Esophagus squamous epithelium (tissue), 4 donors: ENCODE data around the gene AIRE.
"Not testable (repeated sequence)": the region's sequence is repeated elsewhere in the genome, so short reads cannot be mapped to it uniquely, and the experiment has no call there.

Experiments used
- POLR2A ChIP-seq, 4 donors: fragments of 450-650 bp; IDR thresholded peaks; one replicate each; pipeline ENCODE4 v1.6.1; 2017; ENCODE audit warnings: antibody characterized with exemption in 4 of 4, mild to moderate bottlenecking in 4 of 4, moderate library complexity in 3 of 4
- TF ChIP-seq, protein P1 (sequence below), 6 experiments: fragments of 450-650 bp in 4 of 6; fragments of 200-600 bp in 2 of 6; sonication (generic) in 2 of 6; IDR thresholded peaks; one replicate each; pipeline ENCODE4 v1.5.1; 2016 to 2019; ENCODE audit warnings: antibody characterized with exemption in 6 of 6, mild to moderate bottlenecking in 4 of 6, moderate library complexity in 4 of 6

- TF ChIP-seq, protein P1, sequence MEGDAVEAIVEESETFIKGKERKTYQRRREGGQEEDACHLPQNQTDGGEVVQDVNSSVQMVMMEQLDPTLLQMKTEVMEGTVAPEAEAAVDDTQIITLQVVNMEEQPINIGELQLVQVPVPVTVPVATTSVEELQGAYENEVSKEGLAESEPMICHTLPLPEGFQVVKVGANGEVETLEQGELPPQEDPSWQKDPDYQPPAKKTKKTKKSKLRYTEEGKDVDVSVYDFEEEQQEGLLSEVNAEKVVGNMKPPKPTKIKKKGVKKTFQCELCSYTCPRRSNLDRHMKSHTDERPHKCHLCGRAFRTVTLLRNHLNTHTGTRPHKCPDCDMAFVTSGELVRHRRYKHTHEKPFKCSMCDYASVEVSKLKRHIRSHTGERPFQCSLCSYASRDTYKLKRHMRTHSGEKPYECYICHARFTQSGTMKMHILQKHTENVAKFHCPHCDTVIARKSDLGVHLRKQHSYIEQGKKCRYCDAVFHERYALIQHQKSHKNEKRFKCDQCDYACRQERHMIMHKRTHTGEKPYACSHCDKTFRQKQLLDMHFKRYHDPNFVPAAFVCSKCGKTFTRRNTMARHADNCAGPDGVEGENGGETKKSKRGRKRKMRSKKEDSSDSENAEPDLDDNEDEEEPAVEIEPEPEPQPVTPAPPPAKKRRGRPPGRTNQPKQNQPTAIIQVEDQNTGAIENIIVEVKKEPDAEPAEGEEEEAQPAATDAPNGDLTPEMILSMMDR (IDR thresholded peaks at IDR 0.05) = not testable (repeated sequence)
- not testable (repeated sequence) for TF ChIP-seq POLR2A (IDR thresholded peaks at IDR 0.05)
Observed at GRCh38 chr21:44243980-44244379, 41.7 kb upstream of the AIRE start.
